Panc1 (cell line): Measurements from ENCODE around the gene IL17REL. TPM values are rescaled to one million over a fixed set of nuclear protein-coding genes. Genes with fewer than 3 reads are reported as not detected.

Experiments
- ATAC-seq: fragments of 200-7000 bp; cut with Tn5 transposase; 2 replicates; pipeline ENCODE4 v1.9.1; 2020; ENCODE audit warnings: mild to moderate bottlenecking, moderate library complexity
- BruUV-seq: library from RNA; stranded (reverse); fragments of 400-500 nt; replicated peaks from 2 replicates; lab custom pipeline; 2021; lab: Mats Ljungman, UMichigan
- CTCF ChIA-PET: fragments of 300-600 bp; sonication (Branson Sonifier 250); formaldehyde crosslinking; loops from one replicate; lab custom pipeline; 2022; ENCODE audit warnings: antibody characterized with exemption; lab: Charles Lee
- POLR2A ChIA-PET: fragments of 300-600 bp; sonication (Branson Sonifier 250); formaldehyde crosslinking; loops from one replicate; lab custom pipeline; 2022; ENCODE audit warnings: antibody characterized with exemption; lab: Charles Lee
- DNase-seq: peaks from one replicate; pipeline ENCODE4 v3.0.0-alpha.2; 2010; ENCODE audit warnings: low read depth, low spot score
- H3K27ac ChIP-seq: 2 replicates; pipeline ENCODE4 v1.5.1; 2011; ENCODE audit warnings: mild to moderate bottlenecking, low read length, inconsistent platforms
- H3K27me3 ChIP-seq: fragments of 200-500 bp; sonication (Bioruptor generic); 2 replicates; pipeline ENCODE4 v1.6.0; 2014; ENCODE audit warnings: low read length, inconsistent platforms; ENCODE audit not compliant: control insufficient read depth, insufficient read depth
- H3K36me3 ChIP-seq: fragments of 200-500 bp; sonication (Bioruptor generic); 2 replicates; pipeline ENCODE4 v1.5.1; 2014; ENCODE audit warnings: inconsistent platforms, mild to moderate bottlenecking, low read length, moderate library complexity; ENCODE audit not compliant: control insufficient read depth, insufficient read depth
- H3K4me1 ChIP-seq: 2 replicates; pipeline ENCODE4 v1.5.1; 2011; ENCODE audit warnings: inconsistent platforms, mild to moderate bottlenecking, low read length, moderate library complexity; ENCODE audit not compliant: control insufficient read depth, insufficient read depth
- H3K4me3 ChIP-seq, 2 experiments: 2 replicates each; pipeline ENCODE4 v1.5.1; 2011 to 2012; ENCODE audit warnings: low read depth in 2 of 2, low read length in 2 of 2, mild to moderate bottlenecking in 2 of 2, inconsistent platforms in 1 of 2, moderate library complexity in 1 of 2
- H3K9me3 ChIP-seq: fragments of 200-500 bp; sonication (Bioruptor generic); 2 replicates; pipeline ENCODE4 v1.5.1; 2014; ENCODE audit warnings: low read depth, mild to moderate bottlenecking, inconsistent platforms, low read length, moderate library complexity; ENCODE audit not compliant: control insufficient read depth, insufficient read depth
- POLR2AphosphoS5 ChIP-seq: IDR thresholded peaks from 2 replicates; pipeline ENCODE4 v1.6.1; 2012; ENCODE audit warnings: mild to moderate bottlenecking, low read depth, low read length, moderate library complexity
- SIN3A ChIP-seq: IDR thresholded peaks from 2 replicates; pipeline ENCODE4 v1.6.1; 2012; ENCODE audit warnings: low read depth, mild to moderate bottlenecking, low read length, moderate library complexity, borderline replicate concordance; ENCODE audit not compliant: insufficient read depth
- TCF7L2 ChIP-seq: IDR thresholded peaks from 2 replicates; pipeline ENCODE4 v1.6.1; 2011; ENCODE audit warnings: mild to moderate bottlenecking, low read depth, low read length, inconsistent platforms
- in situ Hi-C: cut with HindIII; loops from 2 replicates; pipeline ENCODE4 v1.10.0; 2016; ENCODE audit warnings: low sequenced_read_pairs, low pct_unique_long_range_greater_than_20kb
- intact Hi-C: fragments of 100-400 bp; cut with micrococcal nuclease; formaldehyde crosslinking; loops from one replicate; pipeline ENCODE4 v1.10.0; 2022; ENCODE audit not compliant: unreplicated experiment
- total RNA-seq: library from RNA; stranded (reverse); gene quantifications from one replicate; pipeline ENCODE4 v1.2.1, GENCODE V29; 2021; ENCODE audit not compliant: unreplicated experiment
- TF ChIP-seq, protein P1 (sequence below), 2 experiments: IDR thresholded peaks; 2 replicates each; pipeline ENCODE4 v1.6.1; 2011 to 2012; ENCODE audit warnings: low read depth in 2 of 2, control low read depth in 1 of 2, low read length in 1 of 2, mild to moderate bottlenecking in 1 of 2, moderate library complexity in 1 of 2; ENCODE audit not compliant: insufficient read depth in 1 of 2
- TF ChIP-seq, protein P2 (sequence below): fragments of 450-650 bp; IDR thresholded peaks from 2 replicates; pipeline ENCODE4 v1.5.1; 2017; ENCODE audit warnings: mild to moderate bottlenecking

Gene IL17REL
- total RNA-seq, 1 experiment from 2014 or later: 0.82 TPM

DNA sequence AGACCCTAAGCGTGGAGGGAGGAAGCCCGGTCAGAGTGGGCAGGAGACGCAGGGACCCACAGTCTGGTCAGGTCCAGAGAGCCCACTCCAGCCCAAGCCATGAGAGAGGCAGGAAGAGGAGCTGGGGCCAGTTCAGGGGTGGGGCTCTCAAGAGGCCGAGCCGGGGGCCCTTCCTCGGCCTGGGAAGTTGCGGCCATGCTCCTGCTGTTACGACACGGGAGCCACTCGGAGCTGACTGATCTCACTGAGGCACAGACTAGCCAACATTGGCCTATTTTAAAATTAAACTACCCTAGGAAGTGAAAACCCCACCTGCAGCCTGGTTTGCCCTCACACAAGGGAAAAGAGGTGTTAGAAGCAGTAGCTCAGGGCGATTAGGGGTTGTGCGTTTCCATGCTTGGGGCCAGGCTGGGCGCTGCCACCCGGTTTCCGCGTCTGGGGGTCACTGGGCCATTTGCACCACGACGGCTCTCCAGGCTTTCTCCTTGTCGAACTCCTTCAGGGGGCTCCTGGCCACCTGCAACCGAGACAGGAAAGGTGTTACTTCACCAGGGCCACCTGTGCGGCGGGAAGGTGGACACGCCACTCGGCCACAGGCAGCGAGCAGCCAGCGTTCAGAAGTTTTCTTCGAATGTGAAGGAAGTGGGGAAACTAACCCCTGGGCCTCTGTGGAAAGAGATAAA lies 48.7 kb upstream of the IL17REL start:
- no peaks in the 10 kb centered on the region for H3K9me3 ChIP-seq
- intact Hi-C loops: no loop called here
- no peak for ATAC-seq
- H3K36me3 ChIP-seq: no peaks in the 10 kb centered on the region
- H3K27ac ChIP-seq: no peak overlapping the region
- in situ Hi-C loops: no loop called here
- BruUV-seq: no TSS peak
- no peaks in the 10 kb centered on the region for H3K27me3 ChIP-seq
- H3K4me1 ChIP-seq: no peaks in the 10 kb centered on the region
- TF ChIP-seq SIN3A: no peak
- TF ChIP-seq TCF7L2: no peak
- TF ChIP-seq, protein P1, sequence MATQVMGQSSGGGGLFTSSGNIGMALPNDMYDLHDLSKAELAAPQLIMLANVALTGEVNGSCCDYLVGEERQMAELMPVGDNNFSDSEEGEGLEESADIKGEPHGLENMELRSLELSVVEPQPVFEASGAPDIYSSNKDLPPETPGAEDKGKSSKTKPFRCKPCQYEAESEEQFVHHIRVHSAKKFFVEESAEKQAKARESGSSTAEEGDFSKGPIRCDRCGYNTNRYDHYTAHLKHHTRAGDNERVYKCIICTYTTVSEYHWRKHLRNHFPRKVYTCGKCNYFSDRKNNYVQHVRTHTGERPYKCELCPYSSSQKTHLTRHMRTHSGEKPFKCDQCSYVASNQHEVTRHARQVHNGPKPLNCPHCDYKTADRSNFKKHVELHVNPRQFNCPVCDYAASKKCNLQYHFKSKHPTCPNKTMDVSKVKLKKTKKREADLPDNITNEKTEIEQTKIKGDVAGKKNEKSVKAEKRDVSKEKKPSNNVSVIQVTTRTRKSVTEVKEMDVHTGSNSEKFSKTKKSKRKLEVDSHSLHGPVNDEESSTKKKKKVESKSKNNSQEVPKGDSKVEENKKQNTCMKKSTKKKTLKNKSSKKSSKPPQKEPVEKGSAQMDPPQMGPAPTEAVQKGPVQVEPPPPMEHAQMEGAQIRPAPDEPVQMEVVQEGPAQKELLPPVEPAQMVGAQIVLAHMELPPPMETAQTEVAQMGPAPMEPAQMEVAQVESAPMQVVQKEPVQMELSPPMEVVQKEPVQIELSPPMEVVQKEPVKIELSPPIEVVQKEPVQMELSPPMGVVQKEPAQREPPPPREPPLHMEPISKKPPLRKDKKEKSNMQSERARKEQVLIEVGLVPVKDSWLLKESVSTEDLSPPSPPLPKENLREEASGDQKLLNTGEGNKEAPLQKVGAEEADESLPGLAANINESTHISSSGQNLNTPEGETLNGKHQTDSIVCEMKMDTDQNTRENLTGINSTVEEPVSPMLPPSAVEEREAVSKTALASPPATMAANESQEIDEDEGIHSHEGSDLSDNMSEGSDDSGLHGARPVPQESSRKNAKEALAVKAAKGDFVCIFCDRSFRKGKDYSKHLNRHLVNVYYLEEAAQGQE (IDR thresholded peaks at IDR 0.05; ENCODE audit: insufficient read depth in 1 of 2, low read depth in 2 of 2, low read length in 1 of 2): no peak
- no peak for TF ChIP-seq POLR2AphosphoS5
- TF ChIP-seq, protein P2, sequence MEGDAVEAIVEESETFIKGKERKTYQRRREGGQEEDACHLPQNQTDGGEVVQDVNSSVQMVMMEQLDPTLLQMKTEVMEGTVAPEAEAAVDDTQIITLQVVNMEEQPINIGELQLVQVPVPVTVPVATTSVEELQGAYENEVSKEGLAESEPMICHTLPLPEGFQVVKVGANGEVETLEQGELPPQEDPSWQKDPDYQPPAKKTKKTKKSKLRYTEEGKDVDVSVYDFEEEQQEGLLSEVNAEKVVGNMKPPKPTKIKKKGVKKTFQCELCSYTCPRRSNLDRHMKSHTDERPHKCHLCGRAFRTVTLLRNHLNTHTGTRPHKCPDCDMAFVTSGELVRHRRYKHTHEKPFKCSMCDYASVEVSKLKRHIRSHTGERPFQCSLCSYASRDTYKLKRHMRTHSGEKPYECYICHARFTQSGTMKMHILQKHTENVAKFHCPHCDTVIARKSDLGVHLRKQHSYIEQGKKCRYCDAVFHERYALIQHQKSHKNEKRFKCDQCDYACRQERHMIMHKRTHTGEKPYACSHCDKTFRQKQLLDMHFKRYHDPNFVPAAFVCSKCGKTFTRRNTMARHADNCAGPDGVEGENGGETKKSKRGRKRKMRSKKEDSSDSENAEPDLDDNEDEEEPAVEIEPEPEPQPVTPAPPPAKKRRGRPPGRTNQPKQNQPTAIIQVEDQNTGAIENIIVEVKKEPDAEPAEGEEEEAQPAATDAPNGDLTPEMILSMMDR: no peak
- POLR2A ChIA-PET: no interaction called here
- DNase-seq: no peak
- no peak overlapping the region for H3K4me3 ChIP-seq
- CTCF ChIA-PET: no interaction called here

DNA sequence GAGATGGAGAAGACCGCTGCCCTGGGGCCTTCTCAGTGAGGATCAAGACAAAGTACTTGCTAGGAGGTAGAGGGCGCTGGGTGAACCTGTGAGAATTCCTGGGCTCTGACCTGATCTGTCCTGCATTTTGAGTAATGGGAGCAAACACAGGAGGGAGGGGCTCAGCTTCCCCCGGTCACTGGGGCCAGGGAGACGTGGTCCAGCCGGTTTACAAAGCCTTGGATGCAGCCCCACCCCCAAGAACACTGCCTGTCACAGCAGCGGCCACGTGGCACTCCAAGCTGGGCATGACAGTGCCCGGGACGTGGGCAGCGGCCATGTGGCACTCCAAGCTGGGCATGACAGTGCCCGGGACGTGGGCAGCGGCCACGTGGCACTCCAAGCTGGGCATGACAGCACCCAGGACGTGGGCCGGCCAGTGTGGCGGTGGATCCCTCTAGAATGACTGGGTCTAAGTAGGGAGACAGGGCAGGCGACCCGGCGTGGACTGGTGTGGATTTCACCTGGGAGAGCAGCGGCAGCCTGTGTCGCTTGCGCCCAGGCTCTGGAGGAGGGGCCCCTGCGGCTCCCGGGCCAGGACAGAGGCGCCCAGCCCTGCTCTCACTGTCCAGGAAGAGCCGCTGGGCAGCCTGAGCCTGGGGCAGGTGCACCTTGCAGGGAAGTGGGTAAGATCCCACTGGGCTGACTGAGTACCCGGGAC lies 48.0 kb upstream of the IL17REL start:
- ATAC-seq (no peak), DNase-seq (no peak)
- Histone ChIP-seq H3K36me3 (no peaks in the 10 kb centered on the region), H3K27me3 (no peaks in the 10 kb centered on the region), H3K9me3 (no peaks in the 10 kb centered on the region), H3K27ac (no peak overlapping the region), H3K4me3 (no peak overlapping the region), H3K4me1 (no peaks in the 10 kb centered on the region)
- ChIA-PET POLR2A (no interaction called here), CTCF (no interaction called here)
- in situ Hi-C loops (no loop called here), intact Hi-C loops (no loop called here)
- BruUV-seq: no TSS peak
- TF ChIP-seq TCF7L2 (no peak), POLR2AphosphoS5 (no peak), SIN3A (no peak)
- TF ChIP-seq, protein P1 (IDR thresholded peaks at IDR 0.05; ENCODE audit: insufficient read depth in 1 of 2, low read depth in 2 of 2, low read length in 1 of 2): no peak
- TF ChIP-seq, protein P2: no peak
